GM19438 (cell line): ENCODE data around the gene FGF19.

Source experiments
- ATAC-seq: cut with Tn5 transposase; IDR thresholded peaks from one replicate; pipeline ENCODE4 v1.9.1; 2021; ENCODE audit warnings: low read depth; ENCODE audit not compliant: unreplicated experiment

The FGF19 gene

DNA sequence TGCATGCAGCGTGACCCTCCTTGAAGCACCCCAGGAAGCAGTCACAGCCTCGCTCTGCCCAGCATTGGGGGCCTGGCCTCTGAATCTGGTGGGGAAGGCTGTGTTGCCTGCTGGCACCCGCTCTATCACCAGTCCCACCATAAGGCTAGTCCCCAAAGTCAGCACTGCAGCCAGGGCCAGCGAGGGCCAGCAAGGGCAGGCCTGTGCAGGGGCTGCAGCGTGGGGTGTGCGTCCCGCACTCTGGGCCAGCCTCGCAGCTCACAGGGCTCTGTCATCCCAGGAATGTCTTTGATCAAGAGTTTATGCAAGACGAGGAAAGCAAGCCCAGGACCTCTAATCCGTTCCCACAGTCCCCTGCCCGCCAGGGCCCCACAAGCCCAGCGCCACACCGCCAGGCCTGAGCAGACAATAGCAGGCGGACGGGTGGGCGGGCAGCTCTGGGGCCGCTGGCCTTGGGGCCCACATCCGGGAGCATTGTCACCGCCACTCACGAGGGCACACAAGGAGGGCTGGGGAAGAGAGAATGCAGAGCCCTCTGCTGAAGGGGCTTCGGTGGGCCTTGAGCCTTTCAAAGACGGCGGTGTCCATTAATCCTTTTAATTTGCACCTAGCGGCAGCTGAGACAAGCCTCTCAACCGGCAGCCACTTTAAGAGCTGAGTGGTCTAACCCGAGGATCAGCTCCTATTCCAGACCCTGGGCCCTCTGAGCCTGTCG, 45.8 kb downstream of the FGF19 start:
- ATAC-seq = no peak

- ATAC-seq = no peak
Measured at GRCh38 chr11:69657456-69657910, 46.3 kb downstream of the FGF19 start.

DNA sequence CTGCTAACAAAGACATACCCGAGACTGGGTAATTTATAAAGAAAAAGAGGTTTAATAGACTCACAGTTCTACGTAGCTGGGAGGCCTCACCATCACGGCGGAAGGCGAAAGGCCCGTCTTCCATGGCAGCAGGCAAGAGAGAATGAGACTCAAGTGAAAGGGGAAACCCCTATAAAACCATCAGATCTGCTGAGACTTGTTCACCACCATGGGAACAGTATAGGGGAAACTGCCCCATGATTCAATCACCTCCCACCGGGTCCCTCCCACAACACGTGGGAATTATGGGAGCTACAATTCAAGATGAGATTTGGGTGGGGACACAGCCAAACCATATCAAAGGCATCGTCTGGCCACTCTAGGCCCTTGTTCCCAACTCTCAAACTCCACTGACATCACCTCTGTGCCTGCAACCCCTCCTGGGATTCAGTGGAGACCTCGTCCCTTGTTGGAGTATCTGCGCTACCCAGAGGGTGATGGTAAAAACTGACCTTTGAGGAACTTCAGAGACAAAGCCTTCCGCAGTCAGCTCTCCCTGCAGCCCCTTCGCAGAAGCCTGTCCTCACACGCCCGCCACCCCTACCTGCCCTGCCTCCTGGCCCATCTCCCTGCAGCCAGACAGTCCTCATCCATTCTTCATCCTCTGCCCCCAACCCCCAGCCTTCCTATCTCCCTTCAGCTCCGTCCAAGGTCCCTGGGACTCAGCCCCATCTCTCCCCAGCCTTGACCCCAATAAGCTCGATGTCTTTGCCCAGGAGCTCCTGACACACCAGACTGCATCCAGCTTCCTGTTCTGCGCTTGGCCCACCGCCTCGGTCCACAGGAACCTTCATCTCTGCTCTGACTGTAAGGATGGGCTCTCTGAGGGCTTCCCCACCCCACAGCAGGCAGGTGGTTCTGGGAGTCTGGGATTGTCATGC, 47.0 kb downstream of the FGF19 start:
- no peak for ATAC-seq

GRCh38 chr11:69655479-69656428, 48.1 kb downstream of the FGF19 start:
- no peak for ATAC-seq

DNA sequence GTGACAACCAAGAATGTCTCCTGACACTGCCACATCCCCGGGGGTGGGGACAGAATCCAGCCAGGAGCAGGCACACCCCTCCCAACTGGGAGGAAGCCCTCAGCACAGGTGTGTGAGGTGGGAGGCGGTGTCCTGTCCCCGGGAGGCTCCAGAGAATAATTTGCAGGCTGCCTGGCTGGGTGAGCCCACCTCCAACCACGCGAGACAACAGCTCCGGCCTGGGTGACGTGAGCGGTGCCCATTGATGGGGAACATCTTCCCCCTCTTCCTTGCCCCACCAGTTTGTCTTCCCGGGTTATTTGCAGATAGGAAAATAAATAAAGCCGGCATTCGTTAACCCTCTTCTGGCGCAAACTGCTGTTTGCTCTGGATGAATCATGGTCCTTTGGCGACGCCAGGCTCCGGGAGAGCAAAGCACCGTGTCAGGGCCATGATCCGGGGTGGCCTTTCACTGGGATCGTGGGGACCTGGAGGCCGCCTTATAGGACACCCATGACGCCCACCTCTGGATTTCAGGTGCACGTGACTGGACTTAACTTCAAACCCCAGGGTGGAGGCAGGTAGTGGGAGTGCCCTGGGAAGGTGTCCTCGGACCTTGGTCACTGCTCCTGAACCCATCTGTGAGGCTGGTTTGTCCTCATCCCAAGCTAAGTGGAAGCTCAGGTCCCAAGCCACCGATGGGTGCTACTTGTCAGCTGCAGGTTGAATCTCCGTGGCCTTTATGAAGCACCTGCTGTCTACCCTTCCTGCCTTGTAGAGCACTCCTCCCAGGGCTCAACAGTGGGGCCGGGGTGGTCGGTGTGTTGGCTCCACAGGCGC, 49.0 kb downstream of the FGF19 start:
- ATAC-seq = no peak

GRCh38 chr11:69654001-69654659, 49.7 kb downstream of the FGF19 start:
- no peak for ATAC-seq

DNA sequence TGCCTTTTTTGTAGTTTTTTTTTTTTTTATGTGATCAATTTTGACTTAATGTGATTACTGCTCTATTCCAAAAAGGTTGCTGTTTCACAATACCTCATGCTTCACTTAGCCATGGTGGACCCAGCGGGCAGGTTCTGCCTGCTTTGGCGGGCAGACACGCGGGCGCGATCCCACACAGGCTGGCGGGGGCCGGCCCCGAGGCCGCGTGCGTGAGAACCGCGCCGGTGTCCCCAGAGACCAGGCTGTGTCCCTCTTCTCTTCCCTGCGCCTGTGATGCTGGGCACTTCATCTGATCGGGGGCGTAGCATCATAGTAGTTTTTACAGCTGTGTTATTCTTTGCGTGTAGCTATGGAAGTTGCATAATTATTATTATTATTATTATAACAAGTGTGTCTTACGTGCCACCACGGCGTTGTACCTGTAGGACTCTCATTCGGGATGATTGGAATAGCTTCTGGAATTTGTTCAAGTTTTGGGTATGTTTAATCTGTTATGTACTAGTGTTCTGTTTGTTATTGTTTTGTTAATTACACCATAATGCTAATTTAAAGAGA, 50.3 kb downstream of the FGF19 start:
- ATAC-seq = no peak

DNA sequence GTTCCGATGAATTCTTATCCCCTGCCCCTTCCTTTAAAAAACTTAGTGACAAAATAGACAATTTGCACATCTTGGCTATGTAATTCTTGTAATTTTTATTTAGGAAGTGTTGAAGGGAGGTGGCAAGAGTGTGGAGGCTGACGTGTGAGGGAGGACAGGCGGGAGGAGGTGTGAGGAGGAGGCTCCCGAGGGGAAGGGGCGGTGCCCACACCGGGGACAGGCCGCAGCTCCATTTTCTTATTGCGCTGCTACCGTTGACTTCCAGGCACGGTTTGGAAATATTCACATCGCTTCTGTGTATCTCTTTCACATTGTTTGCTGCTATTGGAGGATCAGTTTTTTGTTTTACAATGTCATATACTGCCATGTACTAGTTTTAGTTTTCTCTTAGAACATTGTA, 50.8 kb downstream of the FGF19 start:
- no peak for ATAC-seq

- no peak for ATAC-seq
Measured at GRCh38 chr11:69651834-69652620, 51.8 kb downstream of the FGF19 start.

- no peak for ATAC-seq
Measured at GRCh38 chr11:69650832-69651344, 52.9 kb downstream of the FGF19 start.

- no peak for ATAC-seq
Measured at GRCh38 chr11:69650081-69650831, 53.6 kb downstream of the FGF19 start.

DNA sequence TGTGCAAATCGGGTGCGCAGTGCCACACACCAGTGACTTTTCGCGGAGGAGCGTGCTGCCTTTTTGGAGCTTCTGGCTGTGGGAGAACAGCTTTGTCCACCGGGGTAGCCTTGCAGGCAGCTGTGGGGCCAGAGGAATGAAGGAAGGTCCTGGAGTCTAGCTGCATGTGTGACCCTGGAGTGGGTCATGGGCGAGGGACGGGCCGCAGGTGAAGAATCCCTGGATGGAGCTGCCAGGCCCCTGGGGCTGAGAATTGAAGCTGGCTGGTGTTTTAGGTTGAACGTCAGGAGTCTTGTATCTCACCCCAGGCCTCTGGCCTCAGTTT, 54.3 kb downstream of the FGF19 start:
- ATAC-seq = no peak

GRCh38 chr11:69648679-69649575, 54.9 kb downstream of the FGF19 start:
- no peak for ATAC-seq
